HepG2 (cell line): Measurements from ENCODE around the gene AUP1. TPM values are rescaled to one million over a fixed set of nuclear protein-coding genes. Genes with fewer than 3 reads are reported as not detected.

Source experiments
- ATAC-seq: fragments of 200-7000 bp; cut with Tn5 transposase; 3 replicates; pipeline ENCODE4 v1.9.1; 2020; ENCODE audit warnings: mild to moderate bottlenecking, moderate library complexity
- BruUV-seq: library from RNA; stranded (reverse); fragments of 400-500 nt; replicated peaks from 2 replicates; lab custom pipeline; 2021; lab: Mats Ljungman, UMichigan
- CTCF ChIA-PET: fragments of 300-600 bp; formaldehyde crosslinking; extraction: SDS; loops from one replicate; lab custom pipeline; 2021; ENCODE audit warnings: low total read pairs, inconsistent platforms, low intra/inter-chr PET ratio; lab: Yijun Ruan, JAX
- POLR2A ChIA-PET: fragments of 350-600 bp; sonication (Branson Sonifier 250); formaldehyde crosslinking; loops from one replicate; lab custom pipeline; 2020; ENCODE audit warnings: antibody characterized with exemption, inconsistent platforms; lab: Yijun Ruan, JAX
- DNase-seq: peaks from one replicate; pipeline ENCODE4 v3.0.0-alpha.2; 2015; ENCODE audit warnings: low spot score
- FAIRE-seq: peaks from 3 replicates; lab custom pipeline; 2011; peaks lifted over from hg19 to GRCh38; lab: Jason Lieb, UNC
- H2AFZ ChIP-seq: one replicate; pipeline ENCODE4 v1.6.1; 2011; ENCODE audit warnings: low read length, inconsistent platforms
- H3K27ac ChIP-seq: fragments of 300-600 bp; 3 replicates; pipeline ENCODE4 v1.8.0; 2011; ENCODE audit warnings: mixed run types, mild to moderate bottlenecking, mixed read lengths, low read length, inconsistent platforms; ENCODE audit not compliant: insufficient read depth; ENCODE audit errors: extremely low read length
- H3K27me3 ChIP-seq, 2 experiments: fragments of 200-600 bp in 1 of 2; 2 replicates in 1 of 2; 3 replicates in 1 of 2; pipeline versions ENCODE4 v1.6.0 to v1.8.0; 2011; ENCODE audit warnings: low read length in 2 of 2, mild to moderate bottlenecking in 2 of 2, moderate library complexity in 2 of 2, inconsistent platforms in 1 of 2; ENCODE audit not compliant: insufficient read depth in 2 of 2, control insufficient read depth in 1 of 2
- H3K36me3 ChIP-seq, 2 experiments: fragments of 200-600 bp in 1 of 2; replicated peaks in 1 of 2; 2 replicates in 1 of 2; 3 replicates in 1 of 2; pipeline versions ENCODE4 v1.5.1 to v1.8.0; 2011; ENCODE audit warnings: low read length in 2 of 2, inconsistent platforms in 1 of 2; ENCODE audit not compliant: insufficient read depth in 2 of 2, control insufficient read depth in 1 of 2
- H3K4me1 ChIP-seq: 2 replicates; pipeline ENCODE4 v1.5.1; 2012; ENCODE audit warnings: low read length, inconsistent platforms; ENCODE audit not compliant: insufficient read depth
- H3K4me2 ChIP-seq: 2 replicates; pipeline ENCODE4 v1.6.0; 2011; ENCODE audit warnings: low read depth, low read length, inconsistent platforms
- H3K4me3 ChIP-seq, 3 experiments: fragments of 200-600 bp in 1 of 3; sonication (generic), shearing (Covaris generic) in 1 of 3; replicated peaks in 1 of 3; 2 replicates each; pipeline ENCODE4 v1.5.1; 2011 to 2016; ENCODE audit warnings: low read length in 3 of 3, inconsistent platforms in 2 of 3, low read depth in 2 of 3, mild to moderate bottlenecking in 2 of 3, control low read depth in 1 of 3, mixed read lengths in 1 of 3; ENCODE audit not compliant: insufficient read depth in 1 of 3
- H3K79me2 ChIP-seq: one replicate; pipeline ENCODE4 v1.6.1; 2011; ENCODE audit warnings: low read length, inconsistent platforms; ENCODE audit not compliant: insufficient read depth
- H3K9ac ChIP-seq: 2 replicates; pipeline ENCODE4 v1.6.0; 2011; ENCODE audit warnings: mild to moderate bottlenecking, low read depth, low read length, inconsistent platforms; ENCODE audit not compliant: insufficient read depth
- H3K9me3 ChIP-seq: 2 replicates; pipeline ENCODE4 v1.5.1; 2012; ENCODE audit warnings: mild to moderate bottlenecking, low read length
- H4K20me1 ChIP-seq: 2 replicates; pipeline ENCODE4 v1.6.0; 2011; ENCODE audit warnings: inconsistent platforms, mild to moderate bottlenecking, low read length, moderate library complexity; ENCODE audit not compliant: insufficient read depth
- ARID4A ChIP-seq: sonication (generic); formaldehyde crosslinking; IDR thresholded peaks from 2 replicates; pipeline ENCODE4 v1.5.0; 2020; ENCODE audit warnings: mild to moderate bottlenecking, missing genetic modification reagents, borderline replicate concordance
- DMAP1 ChIP-seq: IDR thresholded peaks from 2 replicates; pipeline ENCODE4 v1.6.1; 2016
- EED ChIP-seq: sonication (generic); formaldehyde crosslinking; IDR thresholded peaks from 2 replicates; pipeline ENCODE4 v1.5.0; 2020; ENCODE audit warnings: mild to moderate bottlenecking, missing genetic modification reagents
- FLYWCH1 ChIP-seq: sonication (generic); formaldehyde crosslinking; IDR thresholded peaks from 2 replicates; pipeline ENCODE4 v1.8.1; 2023; ENCODE audit warnings: mild to moderate bottlenecking, missing genetic modification reagents
- FOXK2 ChIP-seq: fragments of 450-650 bp; IDR thresholded peaks from 2 replicates; pipeline ENCODE4 v1.6.1; 2016
- KLF9 ChIP-seq: IDR thresholded peaks from 2 replicates; pipeline ENCODE4 v1.6.1; 2016; ENCODE audit warnings: low read depth
- TSC22D2 ChIP-seq: sonication (generic); formaldehyde crosslinking; IDR thresholded peaks from 2 replicates; pipeline ENCODE4 v1.5.1; 2020; ENCODE audit warnings: missing genetic modification reagents, mild to moderate bottlenecking, borderline replicate concordance
- ZFAT ChIP-seq: sonication (generic); formaldehyde crosslinking; conservative IDR thresholded peaks from 2 replicates; pipeline ENCODE4 v1.8.1; 2023; ENCODE audit warnings: missing genetic modification reagents, inconsistent platforms
- ZFP37 ChIP-seq: sonication (generic); formaldehyde crosslinking; IDR thresholded peaks from 2 replicates; pipeline ENCODE4 v1.4.0; 2020; ENCODE audit warnings: missing genetic modification reagents, borderline replicate concordance
- ZGPAT ChIP-seq: IDR thresholded peaks from 2 replicates; pipeline ENCODE4 v1.6.1; 2016; ENCODE audit warnings: mild to moderate bottlenecking
- ZNF251 ChIP-seq: sonication (generic); formaldehyde crosslinking; IDR thresholded peaks from 2 replicates; pipeline ENCODE4 v1.9.0; 2021; ENCODE audit warnings: mild to moderate bottlenecking, missing genetic modification reagents
- ZNF703 ChIP-seq: sonication (generic); formaldehyde crosslinking; IDR thresholded peaks from 2 replicates; pipeline ENCODE4 v1.5.1; 2020; ENCODE audit warnings: missing genetic modification reagents, mild to moderate bottlenecking, moderate library complexity, borderline replicate concordance
- WGBS: methylation state at CpG from one replicate; pipeline ENCODE4 v1.1.6; 2017; ENCODE audit warnings: low lambda C conversion rate; 5-methylcytosine and 5-hydroxymethylcytosine counted together
- in situ Hi-C: cut with HindIII; loops from 2 replicates; pipeline ENCODE4 v1.10.0; 2017; ENCODE audit warnings: low pct_unique_long_range_greater_than_20kb; ENCODE audit not compliant: extremely low pct_ligation_motif_present
- intact Hi-C: fragments of 100-400 bp; cut with micrococcal nuclease; formaldehyde crosslinking; loops from one replicate; pipeline ENCODE4 v1.10.0; 2022; ENCODE audit not compliant: unreplicated experiment
- polyA plus RNA-seq, 8 experiments: library from polyadenylated mRNA; depleted of rRNA in 3 of 8; stranded (reverse) in 7 of 8; unstranded in 1 of 8; fragments of >200 nt; fragmentation: Illumina TruSeq in 4 of 8; extraction: Trizol in 4 of 8; gene quantifications; 2 replicates each; pipeline versions ENCODE4 v1.2.1 to v1.2.3, GENCODE V29; 2011 to 2016; ENCODE audit warnings: low read depth in 4 of 8, missing spikeins in 1 of 8, mixed read lengths in 1 of 8; ENCODE audit not compliant: insufficient read depth in 1 of 8
- total RNA-seq, 5 experiments: library from RNA; depleted of rRNA; stranded (reverse); fragments of >200 nt; fragmentation: Illumina TruSeq; extraction: Trizol; gene quantifications; 2 replicates each; pipeline ENCODE4 v1.2.3, GENCODE V29; 2016; ENCODE audit warnings: low read depth in 1 of 5

AUP1 gene
- total and polyA plus RNA-seq, 2 of the 13 experiments (the other 11 are each of a cell fraction or from before 2014, with no cell fraction given) = 174 to 267 TPM

- no TSS peak for BruUV-seq
- no peaks in the 10 kb centered on the region for H3K79me2 ChIP-seq
- H4K20me1 ChIP-seq = no peaks in the 10 kb centered on the region
- no peak for FAIRE-seq
- no peak overlapping the region for H3K4me2 ChIP-seq
- CTCF ChIA-PET = no interaction called here
- no peak overlapping the region for H3K27ac ChIP-seq
- no peak overlapping the region for H3K9ac ChIP-seq
- intact Hi-C loops = no loop called here
- 46% methylated on average over 16 of the region's 17 CpGs for WGBS
- POLR2A ChIA-PET = no interaction called here
- H3K27me3 ChIP-seq = peaks cover 6 to 29% of the 10 kb centered on the region in 2 experiments; a peak in 3 of 5 replicates
- H3K9me3 ChIP-seq = no peaks in the 10 kb centered on the region
- peak; percentile 7 for ATAC-seq
- H3K36me3 ChIP-seq = no peaks in the 10 kb centered on the region
- H2AFZ ChIP-seq = no peak overlapping the region
- in situ Hi-C loops = no loop called here
- peaks cover 59% of the 10 kb centered on the region for H3K4me1 ChIP-seq
- DNase-seq = no peak
- H3K4me3 ChIP-seq = no peak overlapping the region
- TF ChIP-seq ZNF251 (CRISPR knock-in tag) (no peak), TSC22D2 (CRISPR knock-in tag) (no peak), DMAP1 (CRISPR knock-in tag) (no peak), ZNF703 (CRISPR knock-in tag) (no peak), ZGPAT (CRISPR knock-in tag) (no peak), EED (CRISPR knock-in tag) (no peak), ZFP37 (no peak), FLYWCH1 (CRISPR knock-in tag) (no peak), FOXK2 (no peak), ARID4A (CRISPR knock-in tag) (no peak), KLF9 (CRISPR knock-in tag) (no peak), ZFAT (CRISPR knock-in tag) (no peak)
Observed at GRCh38 chr2:74555610-74556103, 26.2 kb upstream of the AUP1 start.
